NCI-H82 treated with DMSO at 0.1 percent for 48 hours (cell line): ENCODE measurements around the gene ULK3.

Experiments used
- DNase-seq: peaks from one replicate; lab custom pipeline; 2025; ENCODE audit not compliant: unreplicated experiment; lab: John Stamatoyannopoulos, UW

The ULK3 gene

GRCh38 chr15:74786551-74787165 lies 56.3 kb downstream of the ULK3 start:
- no peak for DNase-seq
